Endothelial cell (in vitro differentiated cells): ENCODE results near the gene ARHGAP6. TPM values are rescaled to one million over a fixed set of nuclear protein-coding genes. Genes with fewer than 3 reads are reported as not detected.

Experiments
- DNase-seq: peaks from one replicate; pipeline ENCODE4 v3.0.0; 2021; ENCODE audit warnings: low spot score
- H3K27ac Mint-ChIP-seq: one replicate; pipeline ENCODE4 v1.8.0; 2021; ENCODE audit warnings: mixed read lengths, inconsistent platforms; ENCODE audit not compliant: unreplicated experiment
- H3K27me3 Mint-ChIP-seq: one replicate; pipeline ENCODE4 v1.8.0; 2021; ENCODE audit warnings: mild to moderate bottlenecking, moderate library complexity, mixed read lengths, inconsistent platforms; ENCODE audit not compliant: unreplicated experiment
- H3K36me3 Mint-ChIP-seq: one replicate; pipeline ENCODE4 v1.8.0; 2021; ENCODE audit warnings: mild to moderate bottlenecking, low read depth, mixed read lengths, inconsistent platforms; ENCODE audit not compliant: unreplicated experiment
- H3K4me1 Mint-ChIP-seq: one replicate; pipeline ENCODE4 v1.8.0; 2021; ENCODE audit warnings: mild to moderate bottlenecking, mixed read lengths, inconsistent platforms; ENCODE audit not compliant: unreplicated experiment
- H3K4me3 Mint-ChIP-seq: one replicate; pipeline ENCODE4 v1.8.0; 2021; ENCODE audit warnings: mild to moderate bottlenecking, mixed read lengths, inconsistent platforms; ENCODE audit not compliant: unreplicated experiment
- H3K9me3 Mint-ChIP-seq: one replicate; pipeline ENCODE4 v1.8.0; 2021; ENCODE audit warnings: mixed read lengths, inconsistent platforms; ENCODE audit not compliant: unreplicated experiment
- CTCF ChIP-seq: fragments of 200-600 bp; sonication (generic); IDR thresholded peaks from one replicate; pipeline ENCODE4 v1.5.0; 2021; ENCODE audit warnings: antibody characterized with exemption; ENCODE audit not compliant: unreplicated experiment
- total RNA-seq: library from RNA; stranded (reverse); fragmentation: NEBNext Ultra II Directional; extraction: Animal tissue kit (Norgen Biotek cat#: 25700); gene quantifications from one replicate; pipeline ENCODE4 v1.2.1, GENCODE V29; 2021; ENCODE audit not compliant: unreplicated experiment

Gene ARHGAP6
- total RNA-seq, 1 donor from 2014 or later, result 4.1 TPM

- DNase-seq, result no peak
- Mint-ChIP-seq H3K36me3 (no peaks in the 10 kb centered on the region), H3K9me3 (no peaks in the 10 kb centered on the region), H3K4me3 (no peak overlapping the region), H3K27ac (no peak overlapping the region), H3K4me1 (no peaks in the 10 kb centered on the region), H3K27me3 (peaks cover 2% of the 10 kb centered on the region)
- no peak for TF ChIP-seq CTCF
Observed at GRCh38 chrX:11577603-11578002, 88.1 kb downstream of the ARHGAP6 start.

GRCh38 chrX:11575332-11575731 is 90.4 kb downstream of the ARHGAP6 start:
- no peak for TF ChIP-seq CTCF
- Mint-ChIP-seq H3K27ac (no peak overlapping the region), H3K27me3 (peaks cover 2% of the 10 kb centered on the region), H3K36me3 (no peaks in the 10 kb centered on the region), H3K4me3 (no peak overlapping the region), H3K4me1 (no peaks in the 10 kb centered on the region), H3K9me3 (no peaks in the 10 kb centered on the region)
- DNase-seq, result no peak

GRCh38 chrX:11567528-11568220 is 98.0 kb downstream of the ARHGAP6 start:
- no peaks in the 10 kb centered on the region for H3K27me3 Mint-ChIP-seq
- DNase-seq, result no peak
- no peak overlapping the region for H3K27ac Mint-ChIP-seq
- TF ChIP-seq CTCF, result no peak
- H3K36me3 Mint-ChIP-seq, result no peaks in the 10 kb centered on the region
- no peaks in the 10 kb centered on the region for H3K9me3 Mint-ChIP-seq
- no peaks in the 10 kb centered on the region for H3K4me1 Mint-ChIP-seq
- no peak overlapping the region for H3K4me3 Mint-ChIP-seq

- Mint-ChIP-seq H3K9me3 (no peaks in the 10 kb centered on the region), H3K4me1 (no peaks in the 10 kb centered on the region), H3K36me3 (no peaks in the 10 kb centered on the region), H3K4me3 (no peak overlapping the region), H3K27me3 (no peaks in the 10 kb centered on the region), H3K27ac (no peak overlapping the region)
- DNase-seq, result no peak
- no peak for TF ChIP-seq CTCF
Observed at GRCh38 chrX:11566789-11567188, 98.9 kb downstream of the ARHGAP6 start.

- Mint-ChIP-seq H3K27me3 (no peaks in the 10 kb centered on the region), H3K36me3 (no peaks in the 10 kb centered on the region), H3K27ac (no peak overlapping the region), H3K4me1 (no peaks in the 10 kb centered on the region), H3K4me3 (no peak overlapping the region), H3K9me3 (no peaks in the 10 kb centered on the region)
- no peak for TF ChIP-seq CTCF
- no peak for DNase-seq
Observed at GRCh38 chrX:11566173-11566572, 99.5 kb downstream of the ARHGAP6 start.
